NOMO-1 treated with dmso at 0.1 percent for 144 hours (cell line): Measurements from ENCODE around the gene ZBTB22.
A peak's percentile ranks its signal among the peaks of the same experiment; 100 is the strongest.
"Not testable (repeated sequence)": the region's sequence is repeated elsewhere in the genome, so short reads cannot be mapped to it uniquely, and the experiment has no call there.

Experiments
- DNase-seq: peaks from one replicate; lab custom pipeline; 2025; ENCODE audit not compliant: unreplicated experiment; lab: John Stamatoyannopoulos, UW

The ZBTB22 gene

GRCh38 chr6:33280539-33280938, 37.0 kb downstream of the ZBTB22 start:
- DNase-seq: no peak

DNA sequence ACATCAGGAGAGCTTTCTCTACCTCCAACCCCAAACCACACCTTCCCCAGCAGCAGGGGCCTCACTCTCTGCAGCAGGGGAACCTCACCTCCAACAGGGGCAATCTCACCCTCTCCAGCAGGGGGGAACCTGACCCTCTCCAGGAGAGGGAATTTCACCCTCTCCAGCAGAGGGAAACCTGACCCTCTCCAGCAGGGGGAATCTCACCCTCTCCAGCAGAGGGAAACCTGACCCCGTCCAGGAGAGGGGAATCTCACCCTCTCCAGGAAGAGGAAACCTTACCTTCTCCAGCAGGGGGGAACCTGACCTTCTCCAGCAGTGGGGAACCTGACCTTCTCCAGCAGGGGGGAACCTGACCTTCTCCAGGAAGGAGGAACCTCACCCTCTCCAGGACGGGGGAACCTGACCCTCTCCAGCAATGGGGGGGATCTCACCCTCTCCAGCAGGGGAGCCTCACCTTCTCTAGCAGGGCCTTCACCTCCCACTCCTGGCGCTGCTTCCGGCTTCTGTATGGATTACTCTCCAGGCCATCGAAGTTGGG, 37.5 kb downstream of the ZBTB22 start:
- DNase-seq: no peak

DNA sequence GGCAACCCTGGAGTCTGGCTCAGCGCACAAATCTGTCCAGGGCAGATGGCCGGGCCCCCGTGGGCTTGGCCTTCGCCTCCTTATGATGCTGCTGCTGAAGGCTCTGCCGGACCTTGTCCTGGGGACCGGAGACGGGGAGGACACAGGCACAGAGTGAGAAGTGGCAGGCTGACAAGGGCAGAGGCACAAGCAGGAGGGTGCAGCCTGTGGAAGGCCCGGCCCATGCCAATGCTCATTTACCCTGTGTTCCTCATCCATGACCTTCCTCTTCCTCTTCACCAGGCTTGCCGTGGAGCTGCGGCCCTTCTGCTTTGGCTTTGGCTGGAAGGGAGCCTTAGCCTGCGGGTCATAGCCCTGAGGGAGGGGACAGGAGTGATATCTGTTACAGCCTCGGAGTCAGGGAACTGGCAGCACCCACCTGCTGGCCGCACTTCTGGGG, 38.3 kb downstream of the ZBTB22 start:
- DNase-seq: no peak

DNA sequence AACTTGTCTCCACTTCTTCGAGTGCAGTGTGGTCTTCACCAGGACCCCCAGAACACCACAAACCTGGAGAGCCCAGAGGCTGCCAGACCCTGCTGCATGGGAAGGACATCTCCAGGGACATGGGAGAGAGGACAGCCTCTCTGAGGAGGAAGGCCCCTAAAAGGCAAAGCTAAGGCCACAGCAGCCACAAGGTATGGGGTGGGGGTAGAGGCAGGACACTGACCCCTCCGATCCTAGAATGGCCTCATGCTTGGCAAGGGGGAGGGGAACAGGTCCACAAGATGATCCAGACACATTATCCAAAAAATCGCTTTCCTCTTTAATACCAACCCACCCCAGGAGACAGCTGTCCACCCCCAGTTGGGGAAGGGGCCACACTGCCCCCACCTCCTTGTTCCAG, 38.7 kb downstream of the ZBTB22 start:
- DNase-seq: no peak

- no peak for DNase-seq
Measured at GRCh38 chr6:33278392-33278741, 39.2 kb downstream of the ZBTB22 start.

- no peak for DNase-seq
Measured at GRCh38 chr6:33277663-33278391, 39.7 kb downstream of the ZBTB22 start.

DNA sequence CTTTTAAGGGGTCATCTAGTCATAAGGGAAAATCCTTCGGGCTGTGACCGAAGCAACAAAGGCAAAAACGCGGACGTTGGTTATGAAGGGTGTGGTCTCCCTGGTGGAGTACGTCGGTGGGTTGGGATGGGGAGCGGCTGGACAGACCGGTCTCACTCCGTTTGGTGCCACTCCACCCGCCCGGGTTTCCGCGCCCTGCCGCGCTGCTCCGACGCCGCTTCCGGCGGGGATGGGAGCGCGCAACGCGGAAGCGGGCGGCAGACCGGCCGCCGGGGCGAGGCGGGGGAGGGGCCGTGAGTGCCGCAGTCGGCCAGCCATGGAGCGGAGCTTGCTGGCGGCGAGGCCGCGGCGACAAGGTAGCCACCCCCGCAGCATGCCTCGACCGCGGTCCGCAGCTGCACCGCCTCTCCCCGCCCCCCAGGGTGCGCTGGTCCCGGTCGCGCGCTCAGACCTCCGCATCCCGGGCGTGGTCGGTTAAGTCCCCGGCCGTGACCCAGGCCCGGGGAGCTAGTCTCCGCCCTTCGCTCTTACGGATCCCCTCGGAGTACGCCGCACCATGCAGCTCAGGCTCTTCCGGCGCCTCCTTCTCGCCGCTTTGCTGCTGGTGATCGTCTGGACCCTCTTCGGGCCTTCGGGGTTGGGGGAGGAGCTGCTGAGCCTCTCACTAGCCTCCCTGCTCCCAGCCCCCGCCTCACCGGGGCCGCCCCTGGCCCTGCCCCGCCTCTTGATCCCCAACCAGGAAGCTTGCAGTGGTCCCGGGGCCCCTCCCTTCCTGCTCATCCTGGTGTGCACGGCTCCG, 40.5 kb downstream of the ZBTB22 start, which contains the start of gene B3GALT4:
B3GALT4 (plus strand) TSS at position 260 of the 799 bp plus-strand sequence; CDS start at position 557, 297 bp downstream.
- peak; percentile 69 for DNase-seq

DNA sequence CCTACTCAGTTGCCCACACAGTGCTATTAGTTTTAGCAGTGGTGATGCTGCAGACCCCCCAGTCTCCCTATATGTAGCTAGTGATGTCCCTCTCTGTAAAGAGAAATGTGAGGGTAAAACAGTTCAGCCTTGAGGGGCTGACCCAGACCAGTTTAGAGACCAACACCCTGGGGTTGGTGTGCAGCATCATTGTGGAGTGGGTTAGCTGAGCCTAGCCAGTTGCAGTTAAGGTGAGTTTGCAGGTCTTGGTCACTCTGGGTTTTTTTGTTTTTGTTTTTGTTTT, 41.0 kb downstream of the ZBTB22 start:
- no peak for DNase-seq

GRCh38 chr6:33275795-33276580, 41.6 kb downstream of the ZBTB22 start:
- DNase-seq: not testable (repeated sequence)

GRCh38 chr6:33273924-33274902, 43.3 kb downstream of the ZBTB22 start:
- no peak for DNase-seq

- no peak for DNase-seq
Measured at GRCh38 chr6:33273129-33273923, 44.2 kb downstream of the ZBTB22 start.

GRCh38 chr6:33272275-33273128, 45.0 kb downstream of the ZBTB22 start:
- no peak for DNase-seq

DNA sequence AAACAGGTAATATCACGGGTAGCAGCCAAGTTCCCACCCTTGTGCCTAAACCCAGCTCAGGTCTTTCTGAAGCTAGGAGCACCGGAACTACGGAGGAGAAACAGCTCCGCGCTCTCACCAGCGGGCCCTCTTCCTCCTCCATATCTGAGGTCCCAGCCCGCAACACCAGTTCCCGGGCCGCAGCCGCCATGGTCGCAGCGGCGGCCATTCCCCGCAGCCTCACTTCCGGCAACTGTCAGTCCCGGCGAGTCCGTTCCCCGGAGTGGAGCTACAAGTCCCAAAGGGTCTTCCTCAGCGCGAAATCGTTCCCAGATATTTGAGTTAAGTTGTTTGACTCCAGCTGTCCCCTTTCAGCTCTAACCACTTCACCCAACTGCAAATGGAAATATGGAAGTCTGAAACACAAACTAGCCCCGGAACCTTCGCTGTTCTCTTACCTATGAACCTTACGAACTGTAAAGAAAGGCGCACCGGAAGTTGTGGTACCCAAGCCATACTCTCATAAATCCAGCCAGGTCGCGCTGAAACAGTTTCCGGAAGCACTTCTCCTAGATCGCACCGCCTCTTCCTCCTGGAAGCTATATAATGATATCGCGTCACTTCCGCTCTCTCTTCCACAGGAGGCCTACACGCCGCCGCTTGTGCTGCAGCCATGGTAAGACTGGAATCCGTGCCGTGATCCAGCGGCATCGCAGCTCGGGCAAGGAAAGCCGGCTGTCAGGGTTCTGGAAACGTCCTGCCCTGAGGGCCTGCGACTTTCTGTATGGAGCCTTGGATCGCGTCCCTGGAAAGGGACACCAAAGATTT, 45.9 kb downstream of the ZBTB22 start, which contains the start of the genes RPS18 and VPS52:
RPS18 (plus strand) TSS at position 608 of the 807 bp plus-strand sequence; CDS start at position 653, 45 bp downstream.
VPS52 (minus strand) TSS at position 409 of the 807 bp plus-strand sequence; CDS start at position 208, 201 bp downstream.
- DNase-seq: peak; percentile 91

GRCh38 chr6:33271117-33271467, 46.5 kb downstream of the ZBTB22 start:
- no peak for DNase-seq
